H1 (cell line): ENCODE measurements around the gene ISLR2. TPM values are rescaled to one million over a fixed set of nuclear protein-coding genes. Genes with fewer than 3 reads are reported as not detected.

ENCODE experiments used
- CTCF ChIA-PET: fragments of 300-600 bp; sonication (Branson Sonifier 250); formaldehyde crosslinking; loops from one replicate; lab custom pipeline; 2021; ENCODE audit not compliant: partially characterized antibody; lab: Charles Lee
- POLR2A ChIA-PET: fragments of 300-600 bp; sonication (Branson Sonifier 250); formaldehyde crosslinking; loops from one replicate; lab custom pipeline; 2021; ENCODE audit warnings: inconsistent platforms; ENCODE audit not compliant: partially characterized antibody; lab: Charles Lee
- DNase-seq, 2 experiments: peaks; one replicate each; pipeline versions ENCODE4 v3.0.0 to v3.0.0-alpha.2; 2010 to 2022; ENCODE audit warnings: low spot score in 2 of 2, low read depth in 1 of 2, mixed read lengths in 1 of 2
- FAIRE-seq: peaks from 2 replicates; lab custom pipeline; 2011; peaks lifted over from hg19 to GRCh38; lab: Jason Lieb, UNC
- H2AFZ ChIP-seq: 2 replicates; pipeline ENCODE4 v1.8.1; 2012; ENCODE audit warnings: low read length, inconsistent platforms
- H2AK5ac ChIP-seq: 2 replicates; pipeline ENCODE4 v1.6.1; 2013; ENCODE audit warnings: low read depth, low read length
- H2BK120ac ChIP-seq: replicated peaks from 2 replicates; pipeline ENCODE3; 2013; ENCODE audit warnings: low read depth, low read length, inconsistent platforms
- H2BK12ac ChIP-seq: 2 replicates; pipeline ENCODE4 v1.6.1; 2013; ENCODE audit warnings: low read depth, low read length
- H2BK15ac ChIP-seq: 2 replicates; pipeline ENCODE4 v1.6.1; 2013; ENCODE audit warnings: low read length
- H2BK20ac ChIP-seq: 2 replicates; pipeline ENCODE4 v1.6.1; 2013; ENCODE audit warnings: low read length
- H2BK5ac ChIP-seq: 2 replicates; pipeline ENCODE4 v1.6.1; 2013; ENCODE audit warnings: low read depth, low read length
- H3K14ac ChIP-seq: 2 replicates; pipeline ENCODE4 v1.6.1; 2013; ENCODE audit warnings: inconsistent platforms; ENCODE audit not compliant: insufficient read length
- H3K18ac ChIP-seq: 2 replicates; pipeline ENCODE4 v1.6.1; 2013; ENCODE audit warnings: low read length; ENCODE audit errors: extremely low read depth
- H3K23ac ChIP-seq: 2 replicates; pipeline ENCODE4 v1.6.1; 2013; ENCODE audit warnings: inconsistent platforms; ENCODE audit not compliant: insufficient read length
- H3K23me2 ChIP-seq: 2 replicates; pipeline ENCODE4 v1.6.1; 2013; ENCODE audit warnings: low read depth, low read length
- H3K27ac ChIP-seq: 2 replicates; pipeline ENCODE4 v1.6.1; 2011; ENCODE audit warnings: low read depth, low read length, inconsistent platforms
- H3K27me3 ChIP-seq, 4 experiments: replicated peaks in 1 of 4; 1 replicate in 1 of 4; 2 replicates in 3 of 4; pipeline versions ENCODE4 v1.6.1 to v1.8.1; 2011 to 2013; ENCODE audit warnings: low read length in 3 of 4, mild to moderate bottlenecking in 3 of 4, inconsistent platforms in 2 of 4, mixed read lengths in 2 of 4, moderate library complexity in 1 of 4; ENCODE audit not compliant: control insufficient read depth in 3 of 4, insufficient read depth in 3 of 4; ENCODE audit errors: extremely low read depth in 1 of 4
- H3K36me3 ChIP-seq, 4 experiments: 2 replicates each; pipeline versions ENCODE4 v1.6.1 to v1.8.1; 2011 to 2013; ENCODE audit warnings: mild to moderate bottlenecking in 4 of 4, low read length in 3 of 4, moderate library complexity in 2 of 4, control low read depth in 1 of 4, inconsistent platforms in 1 of 4; ENCODE audit not compliant: insufficient read depth in 4 of 4, control insufficient read depth in 2 of 4
- H3K4ac ChIP-seq: replicated peaks from 2 replicates; pipeline ENCODE3; 2013; ENCODE audit warnings: low read length, low read depth, mixed read lengths, inconsistent platforms; ENCODE audit not compliant: insufficient read length
- H3K4me1 ChIP-seq, 4 experiments: replicated peaks in 1 of 4; 1 replicate in 1 of 4; 2 replicates in 3 of 4; pipeline versions ENCODE4 v1.6.1 to v1.8.1; 2011 to 2013; ENCODE audit warnings: low read length in 3 of 4, inconsistent platforms in 2 of 4, mixed read lengths in 1 of 4; ENCODE audit not compliant: insufficient read depth in 4 of 4, control insufficient read depth in 3 of 4
- H3K4me2 ChIP-seq, 2 experiments: 2 replicates each; pipeline versions ENCODE4 v1.6.1 to v1.8.1; 2011 to 2013; ENCODE audit warnings: low read depth in 2 of 2, low read length in 2 of 2, control low read depth in 1 of 2, inconsistent platforms in 1 of 2, mild to moderate bottlenecking in 1 of 2; ENCODE audit not compliant: insufficient read depth in 1 of 2
- H3K4me3 ChIP-seq, 4 experiments: fragments of 200-600, 300-600 bp in 1 of 4; sonication (generic), shearing (Covaris generic), sonication (Bioruptor Twin) in 1 of 4; 2 replicates each; pipeline versions ENCODE4 v1.5.1 to v1.8.1; 2011 to 2016; ENCODE audit warnings: low read length in 4 of 4, low read depth in 3 of 4, control low read depth in 2 of 4, inconsistent platforms in 2 of 4, mild to moderate bottlenecking in 2 of 4, mixed read lengths in 1 of 4, moderate library complexity in 1 of 4; ENCODE audit not compliant: insufficient read depth in 2 of 4; ENCODE audit errors: extremely low read depth in 1 of 4
- H3K56ac ChIP-seq: replicated peaks from 2 replicates; pipeline ENCODE3; 2013; ENCODE audit warnings: low read depth, mild to moderate bottlenecking, mixed read lengths, low read length, inconsistent platforms; ENCODE audit not compliant: insufficient read length
- H3K79me1 ChIP-seq: 2 replicates; pipeline ENCODE4 v1.6.1; 2013; ENCODE audit warnings: low read depth, low read length, control low read depth
- H3K79me2 ChIP-seq, 2 experiments: 2 replicates each; pipeline versions ENCODE4 v1.6.1 to v1.8.1; 2012 to 2013; ENCODE audit warnings: low read length in 2 of 2, mild to moderate bottlenecking in 2 of 2, inconsistent platforms in 1 of 2; ENCODE audit not compliant: insufficient read depth in 2 of 2, control insufficient read depth in 1 of 2
- H3K9ac ChIP-seq, 4 experiments: replicated peaks in 1 of 4; 1 replicate in 1 of 4; 2 replicates in 3 of 4; pipeline versions ENCODE4 v1.6.1 to v1.8.1; 2011 to 2013; ENCODE audit warnings: low read depth in 3 of 4, low read length in 3 of 4, control low read depth in 2 of 4, mild to moderate bottlenecking in 2 of 4, moderate library complexity in 2 of 4, inconsistent platforms in 1 of 4; ENCODE audit errors: extremely low read depth in 1 of 4
- H3K9me3 ChIP-seq, 2 experiments: 2 replicates each; pipeline versions ENCODE4 v1.6.1 to v1.8.1; 2012 to 2013; ENCODE audit warnings: mild to moderate bottlenecking in 2 of 2, moderate library complexity in 2 of 2, control low read depth in 1 of 2, inconsistent platforms in 1 of 2, low read depth in 1 of 2, low read length in 1 of 2, mixed read lengths in 1 of 2; ENCODE audit not compliant: insufficient read depth in 2 of 2
- H4K20me1 ChIP-seq, 2 experiments: replicated peaks in 1 of 2; 2 replicates each; pipeline versions ENCODE3 to v1.8.1; 2011 to 2013; ENCODE audit warnings: inconsistent platforms in 2 of 2, low read length in 2 of 2, mild to moderate bottlenecking in 1 of 2; ENCODE audit not compliant: insufficient read depth in 2 of 2, control insufficient read depth in 1 of 2
- H4K5ac ChIP-seq: 2 replicates; pipeline ENCODE4 v1.6.1; 2013; ENCODE audit warnings: low read length, low read depth, mixed read lengths, inconsistent platforms; ENCODE audit not compliant: insufficient read length
- H4K8ac ChIP-seq: 2 replicates; pipeline ENCODE4 v1.8.0; 2013; ENCODE audit warnings: mild to moderate bottlenecking, moderate library complexity, low read length, inconsistent platforms; ENCODE audit not compliant: insufficient read depth; ENCODE audit errors: extremely low read depth
- H4K91ac ChIP-seq: replicated peaks from 2 replicates; pipeline ENCODE3; 2013; ENCODE audit warnings: low read length, mixed read lengths, inconsistent platforms; ENCODE audit not compliant: insufficient read length
- KDM4A ChIP-seq: IDR thresholded peaks from one replicate; pipeline ENCODE4 v1.7.1; 2012; ENCODE audit warnings: low read depth, mild to moderate bottlenecking, moderate library complexity, low read length, inconsistent platforms; ENCODE audit not compliant: severe bottlenecking
- WGBS, 2 experiments: shearing (Covaris generic) in 1 of 2; methylation state at CpG; one replicate each; pipeline versions ENCODE4 v1.1.6 to v1.1.7; 2013 to 2015; ENCODE audit warnings: low lambda C conversion rate in 2 of 2, mixed read lengths in 2 of 2, inconsistent platforms in 1 of 2, low coverage in 1 of 2, missing lambda C conversion rate in 1 of 2; ENCODE audit not compliant: insufficient replicate concordance in 2 of 2, insufficient coverage in 1 of 2, insufficient read length in 1 of 2; ENCODE audit errors: extremely low coverage in 1 of 2, missing lambda C conversion rate in 1 of 2; 5-methylcytosine and 5-hydroxymethylcytosine counted together
- polyA plus RNA-seq, 7 experiments: library from polyadenylated mRNA; depleted of rRNA in 3 of 7; stranded (reverse) in 5 of 7; unstranded in 2 of 7; fragments of >200 nt in 5 of 7; fragments of 200-250 nt in 2 of 7; gene quantifications; 1 replicate in 5 of 7; 2 replicates in 1 of 7; 4 replicates in 1 of 7; pipeline versions ENCODE4 v1.2.1 to v1.2.3, GENCODE V29; 2011 to 2013; ENCODE audit warnings: missing spikeins in 2 of 7, mixed read lengths in 2 of 7
- total RNA-seq: library from RNA; stranded (reverse); fragmentation: NEBNext Ultra II Directional; extraction: Animal tissue kit (Norgen Biotek cat#: 25700); gene quantifications from 2 replicates; pipeline ENCODE4 v1.2.1, GENCODE V29; 2021

The ISLR2 gene
- total and polyA plus RNA-seq, 2 of the 8 experiments (the other 6 are each of a cell fraction or from before 2014, with no cell fraction given) = 0.47 to 0.58 TPM

DNA sequence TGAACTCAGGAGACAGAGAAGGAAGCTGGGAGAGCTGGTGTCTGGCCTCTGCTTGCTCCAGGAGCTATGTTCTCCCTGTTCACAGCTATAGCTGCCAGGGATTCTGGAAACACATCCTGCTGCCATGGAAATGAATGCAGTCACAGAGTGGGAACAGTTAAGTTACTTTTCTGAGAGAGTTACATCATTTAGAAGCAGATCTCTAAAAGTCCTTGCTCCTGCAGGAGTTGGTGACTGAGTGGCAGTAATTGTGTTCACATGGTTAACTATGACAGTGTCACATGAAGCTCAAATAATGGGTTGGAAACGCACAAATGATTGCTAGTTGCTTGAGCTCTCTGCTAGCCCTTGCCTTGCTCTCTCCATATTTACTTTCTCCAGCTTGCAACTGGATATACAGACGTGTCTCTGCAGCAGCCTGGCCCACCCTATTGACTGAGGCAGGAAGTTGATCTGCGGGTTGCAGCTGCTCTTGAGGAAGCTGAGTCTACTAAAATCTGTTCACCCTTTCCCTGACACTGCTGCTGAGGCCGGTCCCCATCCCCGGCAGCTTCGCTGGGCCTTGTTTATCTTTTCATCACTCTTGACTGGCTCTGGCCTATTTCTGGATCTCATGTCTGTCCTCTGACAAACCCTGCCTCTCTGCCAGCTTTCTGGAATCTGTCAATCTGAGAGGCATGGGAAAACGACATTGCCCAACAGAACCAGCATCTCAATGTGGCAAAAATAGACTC lies 26.5 kb downstream of the ISLR2 start:
- Histone ChIP-seq H3K36me3 (no peaks in the 10 kb centered on the region), H2BK20ac (no peak overlapping the region), H4K8ac (no peak overlapping the region), H2AFZ (peak overlapping the region; percentile 56), H3K79me2 (no peaks in the 10 kb centered on the region), H2BK12ac (no peak overlapping the region), H3K27me3 (no peaks in the 10 kb centered on the region; a peak in 1 of 7 replicates), H3K18ac (no peak overlapping the region), H3K23ac (no peak overlapping the region), H3K14ac (no peak overlapping the region), H4K5ac (no peak overlapping the region)
- CTCF ChIA-PET = interaction anchor here (0.7 to 4.5 kb wide), 12 partner anchors 8 to 165 kb away, joined by 3 to 24 read pairs (median 4); no protein-coding TSS in a partner anchor
- 79% methylated on average over 7 of the region's 7 CpGs; no CpG with 5 or more reads in 1 of the 2 experiments for WGBS, 2 experiments
- TF ChIP-seq KDM4A = no peak
- TF ChIP-seq, all 59 proteins: peak for 0
- Histone ChIP-seq H3K27ac (no peak overlapping the region), H3K79me1 (no peaks in the 10 kb centered on the region), H4K91ac (no peak overlapping the region), H2BK120ac (no peak overlapping the region), H4K20me1 (no peaks in the 10 kb centered on the region), H3K56ac (no peak overlapping the region), H3K4me3 (no peak overlapping the region), H3K4me1 (peaks cover 0 to 2% (median 0%) of the 10 kb centered on the region in 4 experiments; a peak in 1 of 7 replicates), H2AK5ac (no peak overlapping the region), H3K9me3 (no peaks in the 10 kb centered on the region), H2BK15ac (no peak overlapping the region), H3K23me2 (no peaks in the 10 kb centered on the region), H2BK5ac (no peak overlapping the region), H3K4me2 (no peak overlapping the region), H3K9ac (no peak overlapping the region), H3K4ac (no peak overlapping the region)
- DNase-seq = no peak
- POLR2A ChIA-PET = interaction anchor here (1.0 to 1.7 kb wide), 2 partner anchors 12 to 18 kb away, joined by 3 to 4 read pairs; no protein-coding TSS in a partner anchor
- no peak for FAIRE-seq
